ENCODE data around the gene PRRT2.

GRCh38 chr16:29763326-29763725 lies 48.7 kb upstream of the PRRT2 start:
- TF ChIP-seq EZH2 (IDR thresholded peaks at IDR 0.05; ENCODE audit: low read depth, unreplicated experiment) (no peak), CTCF (conservative IDR thresholded peaks at IDR 0.05; ENCODE audit: low read depth in 2 of 2) (no peak), CREB1 (CRISPR knock-in tag; IDR thresholded peaks at IDR 0.05; ENCODE audit: low read depth) (no peak), ETS1 (IDR thresholded peaks at IDR 0.05) (no peak), POLR2AphosphoS5 (IDR thresholded peaks at IDR 0.05; ENCODE audit: low read depth) (no peak), EZH2phosphoT487 (IDR thresholded peaks at IDR 0.05; ENCODE audit: unreplicated experiment) (no peak)

All from GM23338 (cell line).